H1 (cell line): ENCODE measurements around the gene MIEN1. TPM values are rescaled to one million over a fixed set of nuclear protein-coding genes. Genes with fewer than 3 reads are reported as not detected.
A peak's percentile ranks its signal among the peaks of the same experiment; 100 is the strongest.

Source experiments
- CTCF ChIA-PET: fragments of 300-600 bp; sonication (Branson Sonifier 250); formaldehyde crosslinking; loops from one replicate; lab custom pipeline; 2021; ENCODE audit not compliant: partially characterized antibody; lab: Charles Lee
- POLR2A ChIA-PET: fragments of 300-600 bp; sonication (Branson Sonifier 250); formaldehyde crosslinking; loops from one replicate; lab custom pipeline; 2021; ENCODE audit warnings: inconsistent platforms; ENCODE audit not compliant: partially characterized antibody; lab: Charles Lee
- DNase-seq, 2 experiments: peaks; one replicate each; pipeline versions ENCODE4 v3.0.0 to v3.0.0-alpha.2; 2010 to 2022; ENCODE audit warnings: low spot score in 2 of 2, low read depth in 1 of 2, mixed read lengths in 1 of 2
- FAIRE-seq: peaks from 2 replicates; lab custom pipeline; 2011; peaks lifted over from hg19 to GRCh38; lab: Jason Lieb, UNC
- H2AFZ ChIP-seq: 2 replicates; pipeline ENCODE4 v1.8.1; 2012; ENCODE audit warnings: low read length, inconsistent platforms
- H2AK5ac ChIP-seq: 2 replicates; pipeline ENCODE4 v1.6.1; 2013; ENCODE audit warnings: low read depth, low read length
- H2BK120ac ChIP-seq: replicated peaks from 2 replicates; pipeline ENCODE3; 2013; ENCODE audit warnings: low read depth, low read length, inconsistent platforms
- H2BK12ac ChIP-seq: 2 replicates; pipeline ENCODE4 v1.6.1; 2013; ENCODE audit warnings: low read depth, low read length
- H2BK15ac ChIP-seq: 2 replicates; pipeline ENCODE4 v1.6.1; 2013; ENCODE audit warnings: low read length
- H2BK20ac ChIP-seq: 2 replicates; pipeline ENCODE4 v1.6.1; 2013; ENCODE audit warnings: low read length
- H2BK5ac ChIP-seq: 2 replicates; pipeline ENCODE4 v1.6.1; 2013; ENCODE audit warnings: low read depth, low read length
- H3K14ac ChIP-seq: 2 replicates; pipeline ENCODE4 v1.6.1; 2013; ENCODE audit warnings: inconsistent platforms; ENCODE audit not compliant: insufficient read length
- H3K18ac ChIP-seq: 2 replicates; pipeline ENCODE4 v1.6.1; 2013; ENCODE audit warnings: low read length; ENCODE audit errors: extremely low read depth
- H3K23ac ChIP-seq: 2 replicates; pipeline ENCODE4 v1.6.1; 2013; ENCODE audit warnings: inconsistent platforms; ENCODE audit not compliant: insufficient read length
- H3K23me2 ChIP-seq: 2 replicates; pipeline ENCODE4 v1.6.1; 2013; ENCODE audit warnings: low read depth, low read length
- H3K27ac ChIP-seq: 2 replicates; pipeline ENCODE4 v1.6.1; 2011; ENCODE audit warnings: low read depth, low read length, inconsistent platforms
- H3K27me3 ChIP-seq, 4 experiments: replicated peaks in 1 of 4; 1 replicate in 1 of 4; 2 replicates in 3 of 4; pipeline versions ENCODE4 v1.6.1 to v1.8.1; 2011 to 2013; ENCODE audit warnings: low read length in 3 of 4, mild to moderate bottlenecking in 3 of 4, inconsistent platforms in 2 of 4, mixed read lengths in 2 of 4, moderate library complexity in 1 of 4; ENCODE audit not compliant: control insufficient read depth in 3 of 4, insufficient read depth in 3 of 4; ENCODE audit errors: extremely low read depth in 1 of 4
- H3K36me3 ChIP-seq, 4 experiments: 2 replicates each; pipeline versions ENCODE4 v1.6.1 to v1.8.1; 2011 to 2013; ENCODE audit warnings: mild to moderate bottlenecking in 4 of 4, low read length in 3 of 4, moderate library complexity in 2 of 4, control low read depth in 1 of 4, inconsistent platforms in 1 of 4; ENCODE audit not compliant: insufficient read depth in 4 of 4, control insufficient read depth in 2 of 4
- H3K4ac ChIP-seq: replicated peaks from 2 replicates; pipeline ENCODE3; 2013; ENCODE audit warnings: low read length, low read depth, mixed read lengths, inconsistent platforms; ENCODE audit not compliant: insufficient read length
- H3K4me1 ChIP-seq, 4 experiments: replicated peaks in 1 of 4; 1 replicate in 1 of 4; 2 replicates in 3 of 4; pipeline versions ENCODE4 v1.6.1 to v1.8.1; 2011 to 2013; ENCODE audit warnings: low read length in 3 of 4, inconsistent platforms in 2 of 4, mixed read lengths in 1 of 4; ENCODE audit not compliant: insufficient read depth in 4 of 4, control insufficient read depth in 3 of 4
- H3K4me2 ChIP-seq, 2 experiments: 2 replicates each; pipeline versions ENCODE4 v1.6.1 to v1.8.1; 2011 to 2013; ENCODE audit warnings: low read depth in 2 of 2, low read length in 2 of 2, control low read depth in 1 of 2, inconsistent platforms in 1 of 2, mild to moderate bottlenecking in 1 of 2; ENCODE audit not compliant: insufficient read depth in 1 of 2
- H3K4me3 ChIP-seq, 4 experiments: fragments of 200-600, 300-600 bp in 1 of 4; sonication (generic), shearing (Covaris generic), sonication (Bioruptor Twin) in 1 of 4; 2 replicates each; pipeline versions ENCODE4 v1.5.1 to v1.8.1; 2011 to 2016; ENCODE audit warnings: low read length in 4 of 4, low read depth in 3 of 4, control low read depth in 2 of 4, inconsistent platforms in 2 of 4, mild to moderate bottlenecking in 2 of 4, mixed read lengths in 1 of 4, moderate library complexity in 1 of 4; ENCODE audit not compliant: insufficient read depth in 2 of 4; ENCODE audit errors: extremely low read depth in 1 of 4
- H3K56ac ChIP-seq: replicated peaks from 2 replicates; pipeline ENCODE3; 2013; ENCODE audit warnings: low read depth, mild to moderate bottlenecking, mixed read lengths, low read length, inconsistent platforms; ENCODE audit not compliant: insufficient read length
- H3K79me1 ChIP-seq: 2 replicates; pipeline ENCODE4 v1.6.1; 2013; ENCODE audit warnings: low read depth, low read length, control low read depth
- H3K79me2 ChIP-seq, 2 experiments: 2 replicates each; pipeline versions ENCODE4 v1.6.1 to v1.8.1; 2012 to 2013; ENCODE audit warnings: low read length in 2 of 2, mild to moderate bottlenecking in 2 of 2, inconsistent platforms in 1 of 2; ENCODE audit not compliant: insufficient read depth in 2 of 2, control insufficient read depth in 1 of 2
- H3K9ac ChIP-seq, 4 experiments: replicated peaks in 1 of 4; 1 replicate in 1 of 4; 2 replicates in 3 of 4; pipeline versions ENCODE4 v1.6.1 to v1.8.1; 2011 to 2013; ENCODE audit warnings: low read depth in 3 of 4, low read length in 3 of 4, control low read depth in 2 of 4, mild to moderate bottlenecking in 2 of 4, moderate library complexity in 2 of 4, inconsistent platforms in 1 of 4; ENCODE audit errors: extremely low read depth in 1 of 4
- H3K9me3 ChIP-seq, 2 experiments: 2 replicates each; pipeline versions ENCODE4 v1.6.1 to v1.8.1; 2012 to 2013; ENCODE audit warnings: mild to moderate bottlenecking in 2 of 2, moderate library complexity in 2 of 2, control low read depth in 1 of 2, inconsistent platforms in 1 of 2, low read depth in 1 of 2, low read length in 1 of 2, mixed read lengths in 1 of 2; ENCODE audit not compliant: insufficient read depth in 2 of 2
- H4K20me1 ChIP-seq, 2 experiments: replicated peaks in 1 of 2; 2 replicates each; pipeline versions ENCODE3 to v1.8.1; 2011 to 2013; ENCODE audit warnings: inconsistent platforms in 2 of 2, low read length in 2 of 2, mild to moderate bottlenecking in 1 of 2; ENCODE audit not compliant: insufficient read depth in 2 of 2, control insufficient read depth in 1 of 2
- H4K5ac ChIP-seq: 2 replicates; pipeline ENCODE4 v1.6.1; 2013; ENCODE audit warnings: low read length, low read depth, mixed read lengths, inconsistent platforms; ENCODE audit not compliant: insufficient read length
- H4K8ac ChIP-seq: 2 replicates; pipeline ENCODE4 v1.8.0; 2013; ENCODE audit warnings: mild to moderate bottlenecking, moderate library complexity, low read length, inconsistent platforms; ENCODE audit not compliant: insufficient read depth; ENCODE audit errors: extremely low read depth
- H4K91ac ChIP-seq: replicated peaks from 2 replicates; pipeline ENCODE3; 2013; ENCODE audit warnings: low read length, mixed read lengths, inconsistent platforms; ENCODE audit not compliant: insufficient read length
- EZH2 ChIP-seq: fragments of 200-600 bp; sonication (generic); IDR thresholded peaks from 2 replicates; pipeline ENCODE4 v1.7.1; 2012; ENCODE audit warnings: low read depth, mild to moderate bottlenecking, moderate library complexity, low read length, inconsistent platforms; ENCODE audit not compliant: severe bottlenecking
- JUND ChIP-seq: IDR thresholded peaks from 2 replicates; pipeline ENCODE4 v1.6.1; 2011; ENCODE audit warnings: mild to moderate bottlenecking, improper control_type of control experiment, low read length
- POLR2AphosphoS5 ChIP-seq: IDR thresholded peaks from 2 replicates; pipeline ENCODE4 v1.6.1; 2011; ENCODE audit warnings: low read depth, low read length
- SIX5 ChIP-seq: IDR thresholded peaks from 2 replicates; pipeline ENCODE4 v1.6.1; 2011; ENCODE audit warnings: mild to moderate bottlenecking, low read depth, low read length
- SRF ChIP-seq: IDR thresholded peaks from 2 replicates; pipeline ENCODE4 v1.6.1; 2011; ENCODE audit warnings: mild to moderate bottlenecking, low read depth, low read length, moderate library complexity
- WGBS, 2 experiments: shearing (Covaris generic) in 1 of 2; methylation state at CpG; one replicate each; pipeline versions ENCODE4 v1.1.6 to v1.1.7; 2013 to 2015; ENCODE audit warnings: low lambda C conversion rate in 2 of 2, mixed read lengths in 2 of 2, inconsistent platforms in 1 of 2, low coverage in 1 of 2, missing lambda C conversion rate in 1 of 2; ENCODE audit not compliant: insufficient replicate concordance in 2 of 2, insufficient coverage in 1 of 2, insufficient read length in 1 of 2; ENCODE audit errors: extremely low coverage in 1 of 2, missing lambda C conversion rate in 1 of 2; 5-methylcytosine and 5-hydroxymethylcytosine counted together
- polyA plus RNA-seq, 7 experiments: library from polyadenylated mRNA; depleted of rRNA in 3 of 7; stranded (reverse) in 5 of 7; unstranded in 2 of 7; fragments of >200 nt in 5 of 7; fragments of 200-250 nt in 2 of 7; gene quantifications; 1 replicate in 5 of 7; 2 replicates in 1 of 7; 4 replicates in 1 of 7; pipeline versions ENCODE4 v1.2.1 to v1.2.3, GENCODE V29; 2011 to 2013; ENCODE audit warnings: missing spikeins in 2 of 7, mixed read lengths in 2 of 7
- total RNA-seq: library from RNA; stranded (reverse); fragmentation: NEBNext Ultra II Directional; extraction: Animal tissue kit (Norgen Biotek cat#: 25700); gene quantifications from 2 replicates; pipeline ENCODE4 v1.2.1, GENCODE V29; 2021
- TF ChIP-seq, protein P1 (sequence below), 3 experiments: IDR thresholded peaks; 1 replicate in 2 of 3; 2 replicates in 1 of 3; pipeline versions ENCODE4 v1.5.1 to v1.6.1; 2011; ENCODE audit warnings: low read length in 3 of 3, mild to moderate bottlenecking in 3 of 3, inconsistent platforms in 2 of 3, low read depth in 1 of 3, moderate library complexity in 1 of 3; ENCODE audit not compliant: insufficient read depth in 1 of 3; ENCODE audit errors: control extremely low read depth in 1 of 3
- TF ChIP-seq, protein P2 (sequence below): IDR thresholded peaks from 2 replicates; pipeline ENCODE4 v1.6.1; 2011; ENCODE audit warnings: low read depth, mild to moderate bottlenecking, low read length; ENCODE audit not compliant: insufficient read depth

The MIEN1 gene
- total and polyA plus RNA-seq, 2 of the 8 experiments (the other 6 are each of a cell fraction or from before 2014, with no cell fraction given): 29.6 to 54.9 TPM

GRCh38 chr17:39740357-39741111 is 10.2 kb upstream of the MIEN1 start:
- Histone ChIP-seq H3K79me1 (peaks cover 9% of the 10 kb centered on the region), H3K14ac (no peak overlapping the region), H2BK5ac (peak overlapping the region; percentile 99), H4K8ac (peak overlapping the region; percentile 88), H3K36me3 (peaks cover 4 to 28% (median 24%) of the 10 kb centered on the region in 4 experiments; a peak in 6 of 8 replicates), H3K9me3 (no peaks in the 10 kb centered on the region), H3K27me3 (no peaks in the 10 kb centered on the region), H2BK20ac (peak overlapping the region; percentile 93), H4K91ac (peak overlapping the region; percentile 98), H3K4me3 (peak overlapping the region; percentile 44 to 86 (median 69)), H3K23ac (no peak overlapping the region), H3K27ac (peak overlapping the region; percentile 89), H3K23me2 (peaks cover 23% of the 10 kb centered on the region), H3K4me1 (peaks cover 5 to 31% (median 23%) of the 10 kb centered on the region in 4 experiments), H2BK120ac (peak overlapping the region; percentile 95), H4K5ac (peak overlapping the region; percentile 79), H2BK15ac (peak overlapping the region; percentile 81), H2AK5ac (peak overlapping the region; percentile 80; the same call in 1 of the 2 replicates), H3K18ac (peak overlapping the region; percentile 89), H3K9ac (peak overlapping the region in 3 of 4 experiments; percentile 45 to 58 (median 50); a peak in 6 of 7 replicates), H3K4ac (peak overlapping the region; percentile 97), H2BK12ac (peak overlapping the region; percentile 98), H3K56ac (peak overlapping the region; percentile 59), H2AFZ (no peak overlapping the region), H3K4me2 (peak overlapping the region; percentile 83 to 96), H3K79me2 (peaks cover 0 to 16% of the 10 kb centered on the region in 2 experiments; a peak in 2 of 4 replicates), H4K20me1 (no peaks in the 10 kb centered on the region)
- POLR2A ChIA-PET: interaction anchor here (0.5 to 2.3 kb wide), 6 partner anchors 11 to 109 kb away, joined by 3 to 43 read pairs (median 10); partner anchors contain the start of genes MIEN1 and PGAP3
- FAIRE-seq (no peak), DNase-seq (peak; percentile 79 to 92)
- CTCF ChIA-PET: interaction anchor here (0.7 to 2.3 kb wide), 2 partner anchors 10 to 273 kb away, joined by 3 to 23 read pairs; partner anchors contain the start of gene MIEN1
- 20% methylated on average over 12 of the region's 16 CpGs; no CpG with 5 or more reads in 1 of the 2 experiments for WGBS, 2 experiments
- no peak for TF ChIP-seq EZH2
- TF ChIP-seq JUND: peak; percentile 65
- TF ChIP-seq SRF: 0 out of 2 replicates have a peak, but pooled peaks have one; percentile 2
- TF ChIP-seq POLR2AphosphoS5: peak; percentile 77
- TF ChIP-seq, protein P1, sequence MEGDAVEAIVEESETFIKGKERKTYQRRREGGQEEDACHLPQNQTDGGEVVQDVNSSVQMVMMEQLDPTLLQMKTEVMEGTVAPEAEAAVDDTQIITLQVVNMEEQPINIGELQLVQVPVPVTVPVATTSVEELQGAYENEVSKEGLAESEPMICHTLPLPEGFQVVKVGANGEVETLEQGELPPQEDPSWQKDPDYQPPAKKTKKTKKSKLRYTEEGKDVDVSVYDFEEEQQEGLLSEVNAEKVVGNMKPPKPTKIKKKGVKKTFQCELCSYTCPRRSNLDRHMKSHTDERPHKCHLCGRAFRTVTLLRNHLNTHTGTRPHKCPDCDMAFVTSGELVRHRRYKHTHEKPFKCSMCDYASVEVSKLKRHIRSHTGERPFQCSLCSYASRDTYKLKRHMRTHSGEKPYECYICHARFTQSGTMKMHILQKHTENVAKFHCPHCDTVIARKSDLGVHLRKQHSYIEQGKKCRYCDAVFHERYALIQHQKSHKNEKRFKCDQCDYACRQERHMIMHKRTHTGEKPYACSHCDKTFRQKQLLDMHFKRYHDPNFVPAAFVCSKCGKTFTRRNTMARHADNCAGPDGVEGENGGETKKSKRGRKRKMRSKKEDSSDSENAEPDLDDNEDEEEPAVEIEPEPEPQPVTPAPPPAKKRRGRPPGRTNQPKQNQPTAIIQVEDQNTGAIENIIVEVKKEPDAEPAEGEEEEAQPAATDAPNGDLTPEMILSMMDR (IDR thresholded peaks at IDR 0.05; ENCODE audit: control extremely low read depth in 1 of 3, insufficient read depth in 1 of 3, low read depth in 1 of 3, low read length in 3 of 3): no peak
- TF ChIP-seq SIX5: no peak
- TF ChIP-seq, protein P2, sequence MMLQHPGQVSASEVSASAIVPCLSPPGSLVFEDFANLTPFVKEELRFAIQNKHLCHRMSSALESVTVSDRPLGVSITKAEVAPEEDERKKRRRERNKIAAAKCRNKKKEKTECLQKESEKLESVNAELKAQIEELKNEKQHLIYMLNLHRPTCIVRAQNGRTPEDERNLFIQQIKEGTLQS: no peak
